ENCODE results near the gene MAT2A. TPM values are rescaled to one million over a fixed set of nuclear protein-coding genes. Genes with fewer than 3 reads are reported as not detected.
"Not testable (repeated sequence)": the region's sequence is repeated elsewhere in the genome, so short reads cannot be mapped to it uniquely, and the experiment has no call there.

Gene MAT2A
- total RNA-seq, 1 donor from 2014 or later = 147 TPM

- TF ChIP-seq, protein P1, sequence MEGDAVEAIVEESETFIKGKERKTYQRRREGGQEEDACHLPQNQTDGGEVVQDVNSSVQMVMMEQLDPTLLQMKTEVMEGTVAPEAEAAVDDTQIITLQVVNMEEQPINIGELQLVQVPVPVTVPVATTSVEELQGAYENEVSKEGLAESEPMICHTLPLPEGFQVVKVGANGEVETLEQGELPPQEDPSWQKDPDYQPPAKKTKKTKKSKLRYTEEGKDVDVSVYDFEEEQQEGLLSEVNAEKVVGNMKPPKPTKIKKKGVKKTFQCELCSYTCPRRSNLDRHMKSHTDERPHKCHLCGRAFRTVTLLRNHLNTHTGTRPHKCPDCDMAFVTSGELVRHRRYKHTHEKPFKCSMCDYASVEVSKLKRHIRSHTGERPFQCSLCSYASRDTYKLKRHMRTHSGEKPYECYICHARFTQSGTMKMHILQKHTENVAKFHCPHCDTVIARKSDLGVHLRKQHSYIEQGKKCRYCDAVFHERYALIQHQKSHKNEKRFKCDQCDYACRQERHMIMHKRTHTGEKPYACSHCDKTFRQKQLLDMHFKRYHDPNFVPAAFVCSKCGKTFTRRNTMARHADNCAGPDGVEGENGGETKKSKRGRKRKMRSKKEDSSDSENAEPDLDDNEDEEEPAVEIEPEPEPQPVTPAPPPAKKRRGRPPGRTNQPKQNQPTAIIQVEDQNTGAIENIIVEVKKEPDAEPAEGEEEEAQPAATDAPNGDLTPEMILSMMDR (IDR thresholded peaks at IDR 0.05; ENCODE audit: insufficient read depth, low read length, poor library complexity, severe bottlenecking) = no peak
- Histone ChIP-seq H3K36me3 (ENCODE audit: control insufficient read depth, insufficient read depth, low read length) (peaks cover 7% of the 10 kb centered on the region), H3K4me3 (ENCODE audit: low read depth, low read length) (peak overlapping the region; percentile 100), H3K27me3 (ENCODE audit: control insufficient read depth, insufficient read depth, low read length) (no peaks in the 10 kb centered on the region)
- no peak for DNase-seq (ENCODE audit: low read depth)
Observed at GRCh38 chr2:85541753-85542457, 2.9 kb downstream of the MAT2A start.

GRCh38 chr2:85542777-85543176, 3.8 kb downstream of the MAT2A start:
- Histone ChIP-seq H3K4me3 (ENCODE audit: low read depth, low read length) (no peak overlapping the region), H3K27me3 (ENCODE audit: control insufficient read depth, insufficient read depth, low read length) (no peaks in the 10 kb centered on the region), H3K36me3 (ENCODE audit: control insufficient read depth, insufficient read depth, low read length) (peaks cover 7% of the 10 kb centered on the region)
- TF ChIP-seq, protein P1 (IDR thresholded peaks at IDR 0.05; ENCODE audit: insufficient read depth, low read length, poor library complexity, severe bottlenecking) = no peak
- DNase-seq (ENCODE audit: low read depth) = no peak

DNA sequence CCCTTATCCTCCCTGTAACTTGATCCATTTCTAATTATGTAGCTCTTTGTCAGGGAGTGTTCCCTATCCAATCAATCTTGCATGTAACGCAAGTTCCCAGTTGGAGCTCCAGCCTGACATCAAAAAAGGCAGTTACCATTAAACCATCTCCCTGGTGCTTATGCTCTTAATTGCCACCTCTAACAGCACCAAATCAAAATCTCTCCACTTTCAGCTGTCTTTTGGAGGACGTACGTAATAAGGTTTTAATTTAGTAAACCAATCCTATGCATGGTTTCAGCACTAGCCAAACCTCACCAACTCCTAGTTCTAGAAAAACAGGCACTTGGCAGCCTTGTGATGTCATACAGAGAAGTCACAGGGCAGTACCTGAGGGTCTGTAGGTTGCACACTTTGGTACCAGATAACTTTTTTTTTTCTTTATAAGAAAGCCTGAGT, 5.3 kb downstream of the MAT2A start:
- not testable (repeated sequence) for DNase-seq (ENCODE audit: low read depth); H3K4me3 ChIP-seq (ENCODE audit: low read depth, low read length); H3K27me3 ChIP-seq (ENCODE audit: control insufficient read depth, insufficient read depth, low read length); H3K36me3 ChIP-seq (ENCODE audit: control insufficient read depth, insufficient read depth, low read length)

- H3K4me3 ChIP-seq (ENCODE audit: low read depth, low read length); H3K36me3 ChIP-seq (ENCODE audit: control insufficient read depth, insufficient read depth, low read length); H3K27me3 ChIP-seq (ENCODE audit: control insufficient read depth, insufficient read depth, low read length); DNase-seq (ENCODE audit: low read depth): not testable (repeated sequence)
Observed at GRCh38 chr2:85544915-85545779, 6.2 kb downstream of the MAT2A start.

- no peak overlapping the region for H3K4me3 ChIP-seq (ENCODE audit: low read depth, low read length)
- DNase-seq (ENCODE audit: low read depth) = no peak
- TF ChIP-seq, protein P1 (IDR thresholded peaks at IDR 0.05; ENCODE audit: insufficient read depth, low read length, poor library complexity, severe bottlenecking) = no peak
- H3K27me3 ChIP-seq (ENCODE audit: control insufficient read depth, insufficient read depth, low read length) = no peaks in the 10 kb centered on the region
- H3K36me3 ChIP-seq (ENCODE audit: control insufficient read depth, insufficient read depth, low read length) = peaks cover 7% of the 10 kb centered on the region
Observed at GRCh38 chr2:85545780-85546240, 6.8 kb downstream of the MAT2A start.

DNA sequence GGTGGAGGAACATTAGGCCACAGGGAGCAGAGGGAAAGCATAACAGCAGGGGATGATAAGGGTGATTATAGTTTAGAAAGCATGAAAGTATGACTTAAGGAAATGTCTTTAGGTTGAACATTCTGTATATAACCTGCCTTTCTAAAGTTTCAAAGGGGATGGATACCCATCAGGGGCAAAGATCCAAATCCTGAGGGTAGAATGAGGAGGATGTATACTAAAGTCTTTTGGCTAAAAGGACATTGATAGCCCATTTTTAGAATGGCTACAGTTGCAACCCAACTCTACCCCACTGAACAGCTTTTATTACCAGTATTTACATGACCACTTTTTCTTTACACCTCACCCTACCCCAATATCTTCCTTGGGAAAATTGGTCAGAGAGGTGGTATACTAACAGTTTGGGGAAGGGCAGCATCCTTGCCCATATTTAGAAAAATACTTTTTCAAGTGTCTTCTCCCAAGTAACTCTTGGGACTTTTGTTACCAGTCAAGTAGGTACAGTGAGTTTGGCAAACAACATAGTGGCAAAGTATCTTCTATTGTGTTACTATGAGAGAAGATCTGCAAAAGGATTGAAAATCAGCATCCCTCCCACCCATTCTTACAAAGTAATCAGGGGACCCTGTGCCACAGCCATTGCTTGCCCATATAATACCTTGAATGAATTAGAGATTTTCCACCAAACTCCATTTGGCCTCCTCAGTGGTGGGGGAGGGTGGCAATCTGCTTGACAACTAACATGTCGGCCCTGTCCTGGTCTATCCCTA, 8.3 kb downstream of the MAT2A start:
- TF ChIP-seq, protein P1 (IDR thresholded peaks at IDR 0.05; ENCODE audit: insufficient read depth, low read length, poor library complexity, severe bottlenecking) = no peak
- Histone ChIP-seq H3K36me3 (ENCODE audit: control insufficient read depth, insufficient read depth, low read length) (peaks cover 5% of the 10 kb centered on the region), H3K27me3 (ENCODE audit: control insufficient read depth, insufficient read depth, low read length) (no peaks in the 10 kb centered on the region), H3K4me3 (ENCODE audit: low read depth, low read length) (no peak overlapping the region)
- DNase-seq (ENCODE audit: low read depth) = no peak

Data from kidney epithelial cell (primary cell).